Activated T-helper 17 cell treated with anti-CD3 and anti-CD28 coated beads, Interleukin-2, amount 50 U/mL, for 72 hours (primary cell): ENCODE data around the gene AFF3. TPM values are rescaled to one million over a fixed set of nuclear protein-coding genes. Genes with fewer than 3 reads are reported as not detected.

Experiments used
- ATAC-seq: fragments of 150-1000 bp; cut with Tn5 transposase; replicated peaks from 2 replicates; pipeline ENCODE4 v1.10.0; 2021; ENCODE audit warnings: mild to moderate bottlenecking, moderate library complexity
- H3K27ac Mint-ChIP-seq: one replicate; pipeline ENCODE4 v1.8.0; 2022; ENCODE audit warnings: mixed read lengths
- H3K27me3 Mint-ChIP-seq: one replicate; pipeline ENCODE4 v1.8.0; 2022; ENCODE audit warnings: mixed read lengths
- H3K36me3 Mint-ChIP-seq: one replicate; pipeline ENCODE4 v1.8.0; 2022; ENCODE audit warnings: low read depth, mild to moderate bottlenecking, mixed read lengths
- H3K4me1 Mint-ChIP-seq: one replicate; pipeline ENCODE4 v1.8.0; 2022; ENCODE audit warnings: mixed read lengths
- H3K4me3 Mint-ChIP-seq: one replicate; pipeline ENCODE4 v1.8.0; 2022; ENCODE audit warnings: mild to moderate bottlenecking, mixed read lengths
- H3K9me3 Mint-ChIP-seq: one replicate; pipeline ENCODE4 v1.8.0; 2022; ENCODE audit warnings: mixed read lengths
- total RNA-seq, 2 donors: library from RNA; stranded (reverse); gene quantifications; one replicate each; pipeline ENCODE4 v1.2.3, GENCODE V29; 2022

Gene AFF3
- total RNA-seq, 2 donors from 2014 or later: 0.32 to 0.42 TPM

- no peak overlapping the region for H3K27ac Mint-ChIP-seq
- H3K9me3 Mint-ChIP-seq: no peaks in the 10 kb centered on the region
- no peak for ATAC-seq
- H3K4me1 Mint-ChIP-seq: no peaks in the 10 kb centered on the region
- no peaks in the 10 kb centered on the region for H3K27me3 Mint-ChIP-seq
- H3K4me3 Mint-ChIP-seq: no peak overlapping the region
- no peaks in the 10 kb centered on the region for H3K36me3 Mint-ChIP-seq
These were observed 433.2 kb downstream of the AFF3 start for GRCh38 chr2:99709229-99709628.

GRCh38 chr2:99708231-99708630, 434.2 kb downstream of the AFF3 start:
- ATAC-seq: no peak
- Mint-ChIP-seq H3K36me3 (no peaks in the 10 kb centered on the region), H3K9me3 (no peaks in the 10 kb centered on the region), H3K4me3 (no peak overlapping the region), H3K27me3 (peaks cover 4% of the 10 kb centered on the region), H3K4me1 (no peaks in the 10 kb centered on the region), H3K27ac (no peak overlapping the region)

GRCh38 chr2:99707592-99707991, 434.8 kb downstream of the AFF3 start:
- Mint-ChIP-seq H3K9me3 (no peaks in the 10 kb centered on the region), H3K36me3 (no peaks in the 10 kb centered on the region), H3K4me3 (no peak overlapping the region), H3K4me1 (no peaks in the 10 kb centered on the region), H3K27me3 (peaks cover 4% of the 10 kb centered on the region), H3K27ac (no peak overlapping the region)
- ATAC-seq: no peak

- Mint-ChIP-seq H3K27ac (no peak overlapping the region), H3K9me3 (no peaks in the 10 kb centered on the region), H3K36me3 (no peaks in the 10 kb centered on the region), H3K4me1 (no peaks in the 10 kb centered on the region), H3K27me3 (peaks cover 4% of the 10 kb centered on the region), H3K4me3 (no peak overlapping the region)
- ATAC-seq: no peak
These were observed 435.7 kb downstream of the AFF3 start for GRCh38 chr2:99706735-99707134.

DNA sequence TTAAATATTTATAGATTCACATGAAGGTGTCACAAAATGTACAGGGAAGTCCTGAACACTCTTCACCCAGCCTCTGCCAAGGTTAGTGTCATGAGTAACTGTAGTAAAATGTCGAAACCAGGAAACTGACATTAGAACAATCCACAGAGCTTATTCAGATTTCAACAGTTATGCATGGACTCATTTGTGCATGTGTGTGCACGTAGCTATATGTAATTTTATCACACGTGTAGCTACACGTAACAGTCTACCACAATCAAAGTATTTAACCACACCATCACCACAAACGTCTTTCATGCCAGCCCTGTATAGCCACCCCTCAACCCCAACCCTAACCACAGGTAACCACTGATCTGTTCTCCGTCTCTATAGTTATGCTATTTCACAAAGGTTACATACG, 440.9 kb downstream of the AFF3 start:
- Mint-ChIP-seq H3K9me3 (no peaks in the 10 kb centered on the region), H3K27ac (no peak overlapping the region), H3K4me1 (no peaks in the 10 kb centered on the region), H3K27me3 (peaks cover 14% of the 10 kb centered on the region), H3K36me3 (no peaks in the 10 kb centered on the region), H3K4me3 (no peak overlapping the region)
- no peak for ATAC-seq

DNA sequence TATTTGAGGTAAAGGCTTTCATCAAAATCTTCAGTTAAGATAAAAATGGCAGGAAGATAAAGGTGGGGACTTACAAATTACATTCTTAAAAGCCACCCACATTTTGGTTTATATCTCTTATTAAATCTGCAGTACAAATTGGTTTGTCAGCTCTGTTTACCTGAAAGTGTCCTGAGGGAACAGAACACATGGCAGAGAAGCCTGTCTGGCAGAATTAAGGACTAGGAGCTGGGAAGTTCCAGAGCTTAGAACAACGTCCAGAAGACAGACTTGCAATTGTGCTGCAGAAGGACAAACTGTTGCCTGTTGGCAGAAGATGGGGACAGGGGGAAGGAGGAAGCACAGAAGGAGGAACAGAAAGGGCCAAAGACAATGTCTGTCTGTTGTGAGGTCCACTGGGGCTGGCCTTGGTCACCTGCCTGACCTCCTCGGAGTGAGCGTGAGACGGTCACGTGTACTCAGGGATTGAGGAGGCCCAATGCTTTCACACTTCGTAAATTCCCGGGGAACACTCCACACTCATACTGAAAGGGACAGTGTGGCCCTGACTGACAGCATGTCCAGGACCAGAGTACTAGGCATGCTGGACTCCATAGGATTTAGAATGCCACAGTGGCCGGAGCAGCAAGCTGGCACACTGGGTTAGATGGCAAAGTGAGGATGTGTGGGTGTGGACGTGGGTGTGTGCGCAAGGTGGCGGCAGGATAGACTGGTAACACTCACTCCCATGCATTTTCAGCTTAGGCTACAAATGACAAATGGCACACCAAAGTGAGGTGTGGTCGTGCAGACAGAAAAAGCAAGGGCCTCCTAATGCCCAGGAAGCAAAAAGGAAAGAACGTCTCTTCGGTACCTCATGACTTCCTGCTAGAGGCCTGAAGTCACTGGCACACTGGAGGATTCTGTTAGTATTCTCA, 441.6 kb downstream of the AFF3 start:
- Mint-ChIP-seq H3K27me3 (peaks cover 14% of the 10 kb centered on the region), H3K9me3 (no peaks in the 10 kb centered on the region), H3K4me1 (no peaks in the 10 kb centered on the region), H3K36me3 (no peaks in the 10 kb centered on the region), H3K4me3 (no peak overlapping the region), H3K27ac (no peak overlapping the region)
- no peak for ATAC-seq

GRCh38 chr2:99698896-99699295, 443.5 kb downstream of the AFF3 start:
- Mint-ChIP-seq H3K9me3 (no peaks in the 10 kb centered on the region), H3K27ac (no peak overlapping the region), H3K27me3 (peaks cover 14% of the 10 kb centered on the region), H3K4me3 (no peak overlapping the region), H3K4me1 (no peaks in the 10 kb centered on the region), H3K36me3 (no peaks in the 10 kb centered on the region)
- ATAC-seq: no peak

- no peak overlapping the region for H3K27ac Mint-ChIP-seq
- no peaks in the 10 kb centered on the region for H3K36me3 Mint-ChIP-seq
- no peak overlapping the region for H3K4me3 Mint-ChIP-seq
- no peaks in the 10 kb centered on the region for H3K4me1 Mint-ChIP-seq
- ATAC-seq: no peak
- peaks cover 10% of the 10 kb centered on the region for H3K27me3 Mint-ChIP-seq
- no peaks in the 10 kb centered on the region for H3K9me3 Mint-ChIP-seq
These were observed 444.4 kb downstream of the AFF3 start for GRCh38 chr2:99697811-99698568.

DNA sequence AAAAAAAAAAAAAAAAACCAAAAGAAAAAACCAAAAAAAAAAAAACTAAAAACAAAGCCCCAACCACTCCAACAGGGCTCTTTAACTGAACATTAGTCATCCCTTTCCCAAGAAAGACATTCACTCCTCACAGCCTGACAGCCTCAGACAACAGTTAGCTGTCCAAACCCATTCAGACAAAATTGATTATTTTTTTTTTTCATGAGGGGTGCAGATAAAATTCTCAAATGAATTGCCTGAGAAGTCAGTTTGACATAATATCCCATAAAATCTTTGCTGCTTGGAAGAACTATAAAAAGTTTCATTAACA, 446.5 kb downstream of the AFF3 start:
- H3K4me3 Mint-ChIP-seq: no peak overlapping the region
- H3K27me3 Mint-ChIP-seq: peaks cover 8% of the 10 kb centered on the region
- no peak for ATAC-seq
- H3K9me3 Mint-ChIP-seq: no peaks in the 10 kb centered on the region
- H3K4me1 Mint-ChIP-seq: no peaks in the 10 kb centered on the region
- H3K36me3 Mint-ChIP-seq: no peaks in the 10 kb centered on the region
- no peak overlapping the region for H3K27ac Mint-ChIP-seq

GRCh38 chr2:99695130-99695943, 447.1 kb downstream of the AFF3 start:
- no peaks in the 10 kb centered on the region for H3K36me3 Mint-ChIP-seq
- no peak overlapping the region for H3K4me3 Mint-ChIP-seq
- H3K27me3 Mint-ChIP-seq: peaks cover 6% of the 10 kb centered on the region
- H3K27ac Mint-ChIP-seq: no peak overlapping the region
- no peaks in the 10 kb centered on the region for H3K9me3 Mint-ChIP-seq
- H3K4me1 Mint-ChIP-seq: no peaks in the 10 kb centered on the region
- no peak for ATAC-seq

DNA sequence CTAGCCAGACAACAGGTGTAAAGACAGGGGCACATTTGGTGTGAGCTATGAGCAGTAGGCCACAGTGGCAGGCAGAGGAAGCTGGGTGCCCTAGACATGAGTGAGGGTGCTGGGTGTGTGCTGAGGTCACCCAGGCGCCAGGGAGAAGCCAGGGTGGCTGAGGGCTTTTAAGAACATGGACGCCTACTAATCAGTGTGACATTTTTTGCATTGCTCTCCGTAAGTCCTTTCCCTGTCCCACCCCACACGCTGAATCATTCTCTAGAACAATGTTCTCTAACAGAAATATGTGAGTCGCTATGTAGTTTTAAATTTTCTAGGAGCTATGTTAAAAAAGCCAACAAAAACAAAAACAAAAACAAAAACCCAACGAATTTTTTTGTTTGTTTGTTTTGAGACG, 448.1 kb downstream of the AFF3 start:
- peaks cover 3% of the 10 kb centered on the region for H3K27me3 Mint-ChIP-seq
- H3K27ac Mint-ChIP-seq: no peak overlapping the region
- no peak overlapping the region for H3K4me3 Mint-ChIP-seq
- H3K9me3 Mint-ChIP-seq: no peaks in the 10 kb centered on the region
- H3K36me3 Mint-ChIP-seq: no peaks in the 10 kb centered on the region
- no peak for ATAC-seq
- H3K4me1 Mint-ChIP-seq: no peaks in the 10 kb centered on the region

- H3K9me3 Mint-ChIP-seq: no peaks in the 10 kb centered on the region
- H3K4me3 Mint-ChIP-seq: no peak overlapping the region
- H3K27ac Mint-ChIP-seq: no peak overlapping the region
- H3K27me3 Mint-ChIP-seq: no peaks in the 10 kb centered on the region
- ATAC-seq: no peak
- H3K36me3 Mint-ChIP-seq: no peaks in the 10 kb centered on the region
- H3K4me1 Mint-ChIP-seq: no peaks in the 10 kb centered on the region
These were observed 449.6 kb downstream of the AFF3 start for GRCh38 chr2:99692785-99693184.

DNA sequence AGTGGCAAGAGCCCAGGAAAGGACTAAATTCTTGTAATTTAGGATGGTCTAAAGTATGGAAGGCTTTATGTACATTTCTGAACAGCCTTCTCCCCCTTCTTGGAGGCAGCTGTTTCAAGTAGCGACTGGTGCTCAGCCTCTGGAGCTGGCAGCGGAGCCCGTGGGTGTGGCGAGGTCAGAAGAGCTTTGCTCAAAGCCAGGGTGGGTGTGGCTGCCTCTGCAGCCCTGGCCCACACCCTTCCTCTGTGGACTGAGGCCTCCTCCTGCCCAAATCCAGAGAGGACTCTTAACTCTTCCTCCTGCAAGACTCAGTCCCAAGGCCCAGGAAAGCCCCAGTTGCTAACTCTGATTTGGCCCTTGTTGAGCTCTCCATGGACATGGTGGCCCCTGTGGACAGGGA, 450.5 kb downstream of the AFF3 start:
- no peak overlapping the region for H3K27ac Mint-ChIP-seq
- H3K4me3 Mint-ChIP-seq: no peak overlapping the region
- H3K9me3 Mint-ChIP-seq: no peaks in the 10 kb centered on the region
- ATAC-seq: no peak
- no peaks in the 10 kb centered on the region for H3K27me3 Mint-ChIP-seq
- no peaks in the 10 kb centered on the region for H3K4me1 Mint-ChIP-seq
- no peaks in the 10 kb centered on the region for H3K36me3 Mint-ChIP-seq

GRCh38 chr2:99689145-99689742, 453.1 kb downstream of the AFF3 start:
- Mint-ChIP-seq H3K36me3 (no peaks in the 10 kb centered on the region), H3K4me3 (no peak overlapping the region), H3K27ac (no peak overlapping the region), H3K4me1 (no peaks in the 10 kb centered on the region), H3K27me3 (no peaks in the 10 kb centered on the region), H3K9me3 (no peaks in the 10 kb centered on the region)
- ATAC-seq: no peak
